GM10248 (cell line): ENCODE results near the gene ZIC4.

Experiments used
- CTCF ChIA-PET: fragments of 300-600 bp; sonication (Branson Sonifier 250); formaldehyde crosslinking; extraction: SDS; loops from one replicate; lab custom pipeline; 2021; ENCODE audit warnings: antibody characterized with exemption; lab: Yijun Ruan, JAX
- POLR2A ChIA-PET: fragments of 350-650 bp; sonication (Branson Sonifier 250); formaldehyde crosslinking; extraction: SDS; loops from one replicate; lab custom pipeline; 2020; ENCODE audit warnings: antibody characterized with exemption; lab: Yijun Ruan, JAX
- DNase-seq: peaks from one replicate; pipeline ENCODE4 v3.0.0; 2012; ENCODE audit errors: extremely low spot score
- TF ChIP-seq, protein P1 (sequence below): IDR thresholded peaks from 2 replicates; pipeline ENCODE4 v1.5.1; 2012; ENCODE audit warnings: mild to moderate bottlenecking, low read depth; ENCODE audit errors: extremely low read depth, missing control alignments, control extremely low read depth

ZIC4 gene

DNA sequence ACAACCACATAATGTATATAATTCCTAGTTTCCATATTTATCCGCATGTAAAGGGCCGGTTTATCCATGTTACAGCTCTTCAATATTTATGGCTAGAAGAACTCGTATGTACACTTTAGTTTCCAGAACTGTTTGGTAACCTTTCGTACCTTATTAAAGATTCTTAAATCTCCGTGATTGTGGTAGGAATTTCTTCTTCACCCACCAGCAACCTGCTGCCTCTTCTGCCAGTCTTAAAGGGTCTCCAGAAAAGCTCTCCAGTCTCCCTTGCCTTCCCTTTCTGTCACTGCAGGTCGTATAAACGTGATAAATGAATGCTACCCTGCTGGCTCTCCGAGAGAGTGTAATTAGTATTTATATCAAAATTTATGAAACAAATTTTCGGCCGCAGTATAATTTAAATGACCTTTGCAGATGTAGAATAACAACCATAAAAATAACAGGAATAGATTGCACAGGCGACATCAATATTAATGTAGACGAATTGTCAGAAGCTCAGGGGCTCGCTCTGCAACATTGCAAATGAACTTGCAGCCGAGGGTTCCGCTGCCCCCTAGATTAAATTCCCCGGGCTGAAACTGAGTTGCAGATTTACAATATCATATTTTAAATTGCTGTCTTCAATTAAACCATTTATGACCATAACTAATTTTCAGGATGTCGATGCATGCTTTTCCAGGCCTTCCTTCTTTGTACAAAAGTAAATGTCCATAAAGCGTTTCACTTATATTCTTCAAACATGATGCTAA lies 8.2 kb upstream of the ZIC4 start:
- no peak for DNase-seq
- ChIA-PET CTCF (interaction anchor here (2.0 kb wide), 1 partner anchor 11 kb away, joined by 5 read pairs; no protein-coding TSS in a partner anchor), POLR2A (no interaction called here)
- TF ChIP-seq, protein P1, sequence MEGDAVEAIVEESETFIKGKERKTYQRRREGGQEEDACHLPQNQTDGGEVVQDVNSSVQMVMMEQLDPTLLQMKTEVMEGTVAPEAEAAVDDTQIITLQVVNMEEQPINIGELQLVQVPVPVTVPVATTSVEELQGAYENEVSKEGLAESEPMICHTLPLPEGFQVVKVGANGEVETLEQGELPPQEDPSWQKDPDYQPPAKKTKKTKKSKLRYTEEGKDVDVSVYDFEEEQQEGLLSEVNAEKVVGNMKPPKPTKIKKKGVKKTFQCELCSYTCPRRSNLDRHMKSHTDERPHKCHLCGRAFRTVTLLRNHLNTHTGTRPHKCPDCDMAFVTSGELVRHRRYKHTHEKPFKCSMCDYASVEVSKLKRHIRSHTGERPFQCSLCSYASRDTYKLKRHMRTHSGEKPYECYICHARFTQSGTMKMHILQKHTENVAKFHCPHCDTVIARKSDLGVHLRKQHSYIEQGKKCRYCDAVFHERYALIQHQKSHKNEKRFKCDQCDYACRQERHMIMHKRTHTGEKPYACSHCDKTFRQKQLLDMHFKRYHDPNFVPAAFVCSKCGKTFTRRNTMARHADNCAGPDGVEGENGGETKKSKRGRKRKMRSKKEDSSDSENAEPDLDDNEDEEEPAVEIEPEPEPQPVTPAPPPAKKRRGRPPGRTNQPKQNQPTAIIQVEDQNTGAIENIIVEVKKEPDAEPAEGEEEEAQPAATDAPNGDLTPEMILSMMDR, result no peak

DNA sequence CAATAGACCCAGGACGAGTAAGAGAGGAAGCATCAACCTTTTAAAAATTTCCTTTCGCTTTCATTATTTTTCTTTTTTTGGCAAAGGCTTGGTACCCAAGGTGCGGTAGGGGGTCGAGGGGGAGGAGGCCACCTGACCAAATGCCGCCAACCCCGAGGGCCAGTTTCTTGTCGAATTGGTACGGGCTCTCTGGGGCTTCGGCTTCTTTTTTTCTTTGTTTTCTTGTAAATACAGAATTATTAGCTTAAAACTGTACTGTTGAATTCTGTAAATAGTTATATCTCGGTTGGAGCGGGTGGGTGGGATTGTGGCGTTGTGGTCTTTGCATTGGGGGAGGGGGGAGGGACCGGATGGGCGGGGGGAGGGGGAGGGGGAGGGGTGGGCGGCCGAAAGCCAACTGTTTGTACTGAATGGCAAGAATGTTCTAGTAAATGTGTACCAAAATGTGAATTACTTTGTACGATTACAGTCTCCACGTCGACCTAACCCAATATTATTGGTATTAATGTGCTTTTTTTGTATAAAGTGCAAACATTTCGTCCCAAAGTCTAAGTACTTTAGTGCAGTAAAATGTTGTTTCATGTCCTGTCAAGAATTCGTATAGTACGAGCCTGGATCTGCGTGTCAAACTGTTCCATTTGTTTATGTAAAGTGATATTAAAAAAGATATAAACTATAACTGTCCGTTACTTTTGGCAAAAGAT lies 7.5 kb upstream of the ZIC4 start:
- ChIA-PET POLR2A (no interaction called here), CTCF (interaction anchor here (2.0 kb wide), 1 partner anchor 12 kb away, joined by 5 read pairs; no protein-coding TSS in a partner anchor)
- TF ChIP-seq, protein P1, result no peak
- no peak for DNase-seq

DNA sequence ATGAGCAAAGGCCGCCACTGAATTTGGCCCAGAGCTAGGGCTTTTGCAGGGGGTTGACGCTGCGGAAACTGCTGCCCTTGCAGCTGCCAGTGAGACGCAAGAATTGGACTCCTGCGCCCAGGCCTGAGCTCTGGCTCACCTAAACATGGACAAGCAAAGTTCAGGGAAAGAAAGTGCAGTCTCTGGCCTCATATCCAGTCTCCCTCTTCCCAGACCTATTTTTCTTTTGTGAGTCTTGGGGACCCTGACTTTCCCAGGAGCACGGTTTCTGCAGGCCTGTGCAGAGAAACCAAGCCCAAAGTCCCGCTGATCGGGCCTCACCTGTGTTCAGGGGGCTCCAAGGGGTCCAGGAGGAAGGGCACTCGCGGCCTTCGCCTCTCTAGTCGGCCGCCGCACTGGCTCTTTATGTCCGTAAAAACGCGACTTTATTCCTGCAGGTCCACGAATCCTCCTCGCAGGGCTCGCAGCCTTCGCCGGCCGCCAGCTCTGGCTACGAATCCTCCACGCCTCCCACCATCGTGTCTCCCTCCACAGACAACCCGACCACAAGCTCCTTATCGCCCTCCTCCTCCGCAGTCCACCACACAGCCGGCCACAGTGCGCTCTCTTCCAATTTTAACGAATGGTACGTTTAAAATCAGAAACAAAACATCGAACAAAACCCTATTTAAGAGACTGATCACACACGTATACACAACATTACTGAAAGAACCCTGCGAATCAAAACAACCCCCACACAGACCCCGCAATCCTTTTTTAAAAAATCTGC lies 6.8 kb upstream of the ZIC4 start:
- CTCF ChIA-PET, result interaction anchor here (2.0 kb wide), 1 partner anchor 12 kb away, joined by 5 read pairs; no protein-coding TSS in a partner anchor
- no peak for DNase-seq
- POLR2A ChIA-PET, result no interaction called here

DNA sequence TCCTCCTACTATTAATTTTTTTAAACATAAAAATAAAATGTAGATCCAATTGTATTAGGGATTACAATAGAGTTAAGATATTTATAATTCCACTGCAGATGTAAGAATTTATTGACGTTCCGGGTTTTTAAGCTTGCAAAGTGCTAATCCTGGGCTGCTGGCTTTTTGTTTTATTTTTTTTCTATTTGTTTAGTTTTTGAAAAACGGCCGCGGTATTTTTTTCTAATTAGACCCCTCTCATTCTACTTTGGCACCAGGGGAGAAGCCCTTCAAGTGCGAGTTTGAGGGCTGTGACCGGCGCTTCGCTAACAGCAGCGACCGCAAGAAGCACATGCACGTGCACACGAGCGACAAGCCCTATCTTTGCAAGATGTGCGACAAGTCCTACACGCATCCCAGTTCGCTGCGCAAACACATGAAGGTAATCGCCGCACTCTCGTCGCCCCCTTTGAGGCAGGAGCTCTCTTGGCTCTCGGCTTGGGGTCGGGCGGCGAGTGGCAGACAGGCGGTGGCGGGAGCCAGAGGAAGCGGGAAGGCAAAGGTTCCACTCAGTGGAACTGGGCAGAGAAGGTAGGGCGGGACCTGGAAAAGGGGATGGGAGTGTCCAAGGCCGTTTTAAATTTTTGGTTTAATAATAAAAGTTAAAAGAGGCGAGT lies 6.0 kb upstream of the ZIC4 start:
- ChIA-PET POLR2A (no interaction called here), CTCF (no interaction called here)
- TF ChIP-seq, protein P1, result no peak
- no peak for DNase-seq

More for the DNA sequence above, 6.8 kb upstream of the ZIC4 start:
- TF ChIP-seq, protein P1, result no peak

DNA sequence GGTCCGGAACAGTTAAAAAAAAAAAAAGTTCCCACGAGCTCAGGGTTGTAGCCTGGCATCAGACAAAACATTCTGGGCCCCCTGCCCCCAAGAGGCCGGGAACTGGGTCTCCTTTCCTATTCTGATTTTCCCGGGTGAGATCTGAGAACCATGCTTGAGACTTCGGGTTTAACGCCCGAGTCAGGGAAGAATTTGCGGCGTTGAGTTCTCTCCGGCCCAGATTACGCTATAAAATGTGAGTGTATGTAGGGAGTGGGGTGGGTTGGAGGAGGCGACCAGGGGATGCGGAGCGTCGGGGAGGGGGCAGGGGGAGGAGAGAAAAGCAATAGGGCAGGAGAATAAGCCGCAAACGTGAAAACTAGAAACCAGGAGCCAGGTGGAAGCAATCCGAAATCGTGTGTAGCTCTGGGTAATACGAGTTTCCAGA lies 5.5 kb upstream of the ZIC4 start:
- ChIA-PET CTCF (interaction anchor here (1.0 kb wide), 1 partner anchor 9 kb away, joined by 3 read pairs; no protein-coding TSS in a partner anchor), POLR2A (no interaction called here)
- DNase-seq, result no peak

More for the DNA sequence above, 5.5 kb upstream of the ZIC4 start:
- TF ChIP-seq, protein P1, result no peak
